HG03108 (cell line): Measurements from ENCODE around the gene FAM25C.
"Not testable (repeated sequence)": the region's sequence is repeated elsewhere in the genome, so short reads cannot be mapped to it uniquely, and the experiment has no call there.

Source experiments
- ATAC-seq: cut with Tn5 transposase; IDR thresholded peaks from one replicate; pipeline ENCODE4 v1.9.1; 2021; ENCODE audit warnings: moderate library complexity; ENCODE audit not compliant: unreplicated experiment

Gene FAM25C

GRCh38 chr10:47959677-47960076 is 39.9 kb downstream of the FAM25C start:
- ATAC-seq, result not testable (repeated sequence)

GRCh38 chr10:47957158-47957557 is 42.4 kb downstream of the FAM25C start:
- ATAC-seq, result not testable (repeated sequence)

- not testable (repeated sequence) for ATAC-seq
These were observed 52.2 kb downstream of the FAM25C start for GRCh38 chr10:47947424-47947823.
